Activated CD4-positive, alpha-beta T cell treated with anti-CD3 and anti-CD28 coated beads for 36 hours (primary cell): ENCODE measurements around the gene MEX3D. TPM values are rescaled to one million over a fixed set of nuclear protein-coding genes. Genes with fewer than 3 reads are reported as not detected.

Experiments
- ATAC-seq: fragments of 200-7000 bp; cut with Tn5 transposase; one replicate; pipeline ENCODE4 v1.10.0; 2021; ENCODE audit warnings: mild to moderate bottlenecking, moderate library complexity
- CTCF ChIA-PET: fragments of 350-600 bp; sonication (Branson Sonifier 250); formaldehyde crosslinking; loops from one replicate; lab custom pipeline; 2021; ENCODE audit warnings: antibody characterized with exemption; lab: Charles Lee
- POLR2A ChIA-PET: fragments of 350-600 bp; sonication (Branson Sonifier 250); formaldehyde crosslinking; loops from one replicate; lab custom pipeline; 2021; ENCODE audit warnings: antibody characterized with exemption, inconsistent platforms; lab: Charles Lee
- DNase-seq: peaks from one replicate; pipeline ENCODE4 v3.0.0-alpha.2; 2020
- H3K27ac Mint-ChIP-seq: one replicate; pipeline ENCODE4 v1.8.0; 2021; ENCODE audit warnings: mixed read lengths
- H3K27me3 Mint-ChIP-seq: one replicate; pipeline ENCODE4 v1.8.0; 2021; ENCODE audit warnings: mixed read lengths
- H3K36me3 Mint-ChIP-seq: one replicate; pipeline ENCODE4 v1.8.0; 2021; ENCODE audit warnings: low read depth, mixed read lengths
- H3K4me1 Mint-ChIP-seq: one replicate; pipeline ENCODE4 v1.8.0; 2021; ENCODE audit warnings: mixed read lengths
- H3K4me3 Mint-ChIP-seq: one replicate; pipeline ENCODE4 v1.8.0; 2021; ENCODE audit warnings: mild to moderate bottlenecking, moderate library complexity, mixed read lengths
- H3K9me3 Mint-ChIP-seq: one replicate; pipeline ENCODE4 v1.8.0; 2021; ENCODE audit warnings: low read depth, mixed read lengths
- intact Hi-C, 2 experiments: fragments of 100-400 bp; cut with DNase I in 1 of 2; cut with micrococcal nuclease in 1 of 2; formaldehyde crosslinking; loops; one replicate each; pipeline versions ENCODE4 v1.14.2 to v1.15.1; 2022 to 2024; cut with DNase I, micrococcal nuclease
- total RNA-seq, 2 experiments: library from RNA; stranded (reverse); gene quantifications; one replicate each; pipeline ENCODE4 v1.2.3, GENCODE V29; 2021

MEX3D gene
- total RNA-seq, 2 experiments from 2014 or later = 6.2 to 6.7 TPM

DNA sequence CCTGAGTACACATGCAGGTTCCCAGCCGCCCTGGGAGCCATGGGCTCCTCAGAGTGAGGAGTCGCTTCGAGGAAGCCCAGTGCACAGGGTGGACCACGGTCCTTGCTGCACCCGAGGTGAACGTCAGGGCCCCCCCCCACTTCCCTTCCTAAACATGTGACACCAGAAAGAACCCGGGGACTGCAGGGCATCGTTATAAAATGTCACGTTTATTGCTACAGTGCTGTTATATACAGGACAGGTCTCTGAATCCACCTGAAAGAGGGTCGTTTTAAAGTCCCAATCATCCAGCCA lies 40.9 kb upstream of the MEX3D start:
- H3K27me3 Mint-ChIP-seq = no peaks in the 10 kb centered on the region
- no peaks in the 10 kb centered on the region for H3K9me3 Mint-ChIP-seq
- DNase-seq (peak; percentile 45), ATAC-seq (no peak)
- peaks cover 39% of the 10 kb centered on the region for H3K4me1 Mint-ChIP-seq
- peaks cover 26% of the 10 kb centered on the region for H3K36me3 Mint-ChIP-seq
- ChIA-PET POLR2A (interaction anchor here (1.1 kb wide), 1 partner anchor 16 kb away, joined by 3 read pairs; the partner anchor contains the start of gene MBD3), CTCF (no interaction called here)
- H3K4me3 Mint-ChIP-seq = no peak overlapping the region
- intact Hi-C loops = loop anchor here (5.0 kb wide), 2 partner anchors 63 to 158 kb away; no protein-coding TSS in a partner anchor
- H3K27ac Mint-ChIP-seq = no peak overlapping the region

DNA sequence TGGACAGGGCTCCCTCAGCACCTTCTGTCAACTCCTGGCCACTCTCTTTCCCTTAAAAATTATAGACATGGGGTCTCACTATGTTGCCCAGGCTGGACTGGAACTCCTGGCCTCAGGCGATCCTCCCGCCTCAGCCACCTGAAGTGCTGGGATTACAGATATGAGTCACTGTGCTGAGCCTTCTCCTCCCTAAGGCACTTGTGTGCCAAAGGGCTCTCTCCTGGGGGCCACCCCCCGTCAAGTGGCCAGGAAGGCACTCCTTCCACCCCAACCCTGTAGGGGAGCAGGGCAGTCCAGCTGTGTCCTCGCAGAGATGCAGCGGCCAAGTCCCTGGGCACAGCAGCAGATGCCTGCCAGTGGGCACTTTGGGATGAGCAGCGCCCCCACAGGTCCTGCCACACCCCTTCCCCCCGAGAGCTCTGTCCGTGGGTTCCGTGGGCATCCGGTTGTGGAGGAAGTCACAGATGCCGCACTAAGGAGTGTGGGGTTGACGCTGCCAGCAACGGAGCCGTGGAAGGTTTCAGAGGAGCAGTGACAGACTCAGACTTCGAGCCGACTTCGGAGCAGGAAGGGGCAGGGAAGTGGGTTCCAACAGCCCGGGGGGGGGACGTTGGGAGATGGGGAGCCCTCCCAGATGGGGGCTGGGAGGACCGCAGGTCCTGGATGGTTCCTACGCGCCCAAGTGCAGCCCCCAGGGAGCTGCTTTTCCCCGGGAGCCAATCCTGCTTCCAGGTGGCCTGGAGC lies 40.4 kb upstream of the MEX3D start:
- intact Hi-C loops = loop anchor here (5.0 kb wide), 2 partner anchors 64 to 159 kb away; no protein-coding TSS in a partner anchor
- peak; percentile 33 for DNase-seq
- no peaks in the 10 kb centered on the region for H3K27me3 Mint-ChIP-seq

DNA sequence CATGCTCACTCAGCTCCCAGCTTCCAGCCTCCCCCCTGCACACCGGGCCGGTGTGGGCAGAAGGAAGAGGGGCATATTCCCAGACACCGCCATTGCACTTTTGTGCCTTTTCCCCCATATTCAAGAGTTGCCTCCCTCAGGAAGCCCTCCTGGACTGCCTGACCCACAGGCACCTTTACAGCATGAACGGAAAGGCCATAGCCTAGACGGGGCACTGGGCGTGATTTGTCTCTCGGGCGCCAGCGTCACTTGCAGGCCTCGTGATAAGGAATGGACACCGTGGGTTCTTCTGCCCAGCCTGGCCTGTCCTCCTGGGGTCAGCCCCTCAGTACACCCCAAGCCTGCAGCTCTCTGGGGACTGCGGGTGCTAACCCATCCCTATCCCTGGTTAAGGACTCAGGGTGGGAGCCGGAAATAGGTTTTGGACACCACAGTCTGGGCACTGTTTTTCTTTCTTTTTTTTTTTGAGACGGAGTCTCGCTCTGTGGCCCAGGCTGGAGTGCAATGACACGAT lies 38.1 kb upstream of the MEX3D start:
- ChIA-PET POLR2A (interaction anchor here (0.6 to 1.2 kb wide), 2 partner anchors 13 to 48 kb away, joined by 10 read pairs; partner anchors contain the start of gene MBD3), CTCF (interaction anchor here (0.7 to 1.3 kb wide), 5 partner anchors 13 to 478 kb away, joined by 3 to 6 read pairs (median 3); partner anchors contain the start of gene MBD3)
- H3K4me3 Mint-ChIP-seq = peak overlapping the region; percentile 97
- H3K27ac Mint-ChIP-seq = peak overlapping the region; percentile 99
- no peak for ATAC-seq
- DNase-seq = no peak
- intact Hi-C loops = loop anchor here (1.0 to 5.0 kb wide), 4 partner anchors 47 to 161 kb away; no protein-coding TSS in a partner anchor
- no peaks in the 10 kb centered on the region for H3K27me3 Mint-ChIP-seq
- peaks cover 57% of the 10 kb centered on the region for H3K4me1 Mint-ChIP-seq
- peaks cover 33% of the 10 kb centered on the region for H3K36me3 Mint-ChIP-seq
- H3K9me3 Mint-ChIP-seq = no peaks in the 10 kb centered on the region

More for the DNA sequence above, 40.4 kb upstream of the MEX3D start:
- Mint-ChIP-seq H3K36me3 (peaks cover 27% of the 10 kb centered on the region), H3K4me3 (no peak overlapping the region), H3K9me3 (no peaks in the 10 kb centered on the region), H3K4me1 (peaks cover 45% of the 10 kb centered on the region), H3K27ac (peak overlapping the region; percentile 14)
- ChIA-PET POLR2A (interaction anchor here (0.6 to 1.1 kb wide), 2 partner anchors 16 to 29 kb away, joined by 3 read pairs; partner anchors contain the start of gene MBD3), CTCF (interaction anchor here (0.7 to 1.7 kb wide), 4 partner anchors 9 to 161 kb away, joined by 3 to 4 read pairs (median 3); no protein-coding TSS in a partner anchor)
- ATAC-seq = no peak

DNA sequence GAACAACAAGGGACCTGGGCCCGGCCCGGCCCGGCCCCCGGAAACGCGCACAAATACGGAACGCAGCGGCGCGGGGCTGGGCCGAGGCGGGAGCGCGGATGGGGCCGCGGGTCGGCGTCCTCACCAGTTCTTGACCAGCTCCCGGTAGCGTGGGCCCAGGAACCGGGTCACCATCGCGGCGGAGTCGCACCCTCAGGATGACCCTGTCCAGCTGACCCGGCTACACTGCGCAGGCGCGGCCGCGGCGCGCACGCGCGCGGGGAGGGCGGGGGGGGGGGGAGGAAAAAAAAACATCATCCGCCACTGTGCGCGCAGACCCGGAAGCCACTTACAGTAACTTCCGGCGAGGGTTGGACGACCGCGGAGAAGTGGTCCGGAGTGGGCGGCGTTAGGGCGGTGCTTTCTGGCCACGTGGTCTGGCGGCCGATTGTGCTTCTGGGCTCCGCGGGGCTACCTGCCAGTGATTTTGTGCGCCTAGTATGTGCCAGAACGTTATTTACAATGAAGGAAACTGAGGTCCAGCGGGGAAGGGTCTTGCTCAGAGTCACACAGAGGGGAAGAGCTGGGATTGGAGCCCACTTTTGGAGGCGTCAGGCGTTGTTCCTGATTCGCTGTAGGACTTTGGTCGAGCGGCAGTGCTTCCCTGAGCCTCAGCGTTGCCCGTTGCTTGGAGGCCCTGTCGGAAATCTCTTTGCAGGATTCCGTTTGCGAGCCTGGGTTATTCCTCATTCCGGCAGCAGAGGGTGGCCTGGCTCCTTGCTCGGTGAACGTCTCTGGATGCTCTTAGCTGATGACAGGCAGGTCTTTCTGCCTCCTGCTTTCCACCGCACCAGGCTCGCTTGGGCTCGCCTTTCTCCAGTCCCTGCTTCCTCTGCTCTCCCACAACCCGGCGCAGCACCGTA lies 37.4 kb upstream of the MEX3D start, which contains the start of gene UQCR11:
Gene UQCR11, minus strand, starts transcription at position 227 of the 902 bp plus-strand sequence. Its CDS starts 53 bp downstream, at position 174.
- CTCF ChIA-PET = interaction anchor here (0.6 to 1.3 kb wide), 6 partner anchors 13 to 514 kb away, joined by 3 to 6 read pairs (median 3); partner anchors contain the start of genes MBD3 and TCF3
- DNase-seq = peak; percentile 96
- Mint-ChIP-seq H3K9me3 (no peaks in the 10 kb centered on the region), H3K4me1 (peaks cover 52% of the 10 kb centered on the region), H3K27ac (peak within 1 kb of the TSS; percentile 99), H3K36me3 (peaks cover 29% of the 10 kb centered on the region), H3K4me3 (peak within 1 kb of the TSS; percentile 97), H3K27me3 (no peaks in the 10 kb centered on the region)
- ATAC-seq = peak; percentile 89
- intact Hi-C loops = loop anchor here (1.0 to 5.0 kb wide), 14 partner anchors 13 to 300 kb away; partner anchors contain the start of genes MBD3 (in 2 of the 2), ADAT3 (in 1 of the 2), ATP8B3 (in 1 of the 2) and C19orf25 (in 1 of the 2)
- POLR2A ChIA-PET = interaction anchor here (0.6 to 1.2 kb wide), 2 partner anchors 13 to 49 kb away, joined by 10 read pairs; partner anchors contain the start of gene MBD3

DNA sequence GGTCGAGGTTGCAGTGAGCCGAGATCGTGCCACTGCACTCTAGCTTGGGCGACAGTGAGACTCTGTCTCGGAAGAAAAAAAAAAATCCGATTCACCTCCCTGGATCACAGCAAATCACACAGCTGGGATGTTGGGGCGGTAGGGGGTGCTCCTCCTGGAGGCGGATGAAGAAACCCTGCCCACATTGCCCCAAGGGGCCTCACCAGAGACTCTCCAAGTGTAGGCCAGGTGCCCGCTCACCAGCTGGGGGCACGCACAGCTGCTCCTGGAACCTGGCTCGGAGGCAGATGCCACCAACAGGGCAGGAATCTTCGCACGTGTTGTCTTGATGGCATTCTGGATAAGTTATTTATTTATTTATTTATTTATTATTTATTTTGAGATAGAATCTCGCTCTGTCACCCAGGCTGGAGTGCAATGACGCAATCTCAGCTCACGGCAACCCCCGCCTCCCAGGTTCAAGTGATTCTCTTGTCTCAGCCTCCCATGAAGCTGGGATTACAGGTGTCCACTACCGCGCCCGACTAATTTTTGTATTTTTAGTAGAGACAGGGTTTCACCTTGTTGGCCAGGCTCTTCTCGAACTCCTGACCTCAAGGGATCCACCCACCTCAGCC lies 34.1 kb upstream of the MEX3D start:
- ATAC-seq (no peak), DNase-seq (no peak)
- H3K27me3 Mint-ChIP-seq = no peaks in the 10 kb centered on the region
- H3K36me3 Mint-ChIP-seq = peaks cover 36% of the 10 kb centered on the region
- intact Hi-C loops = no loop called here
- no peak overlapping the region for H3K27ac Mint-ChIP-seq
- CTCF ChIA-PET = interaction anchor here (1.9 kb wide), 1 partner anchor 9 kb away, joined by 7 read pairs; the partner anchor contains the start of gene MBD3
- POLR2A ChIA-PET = no interaction called here
- peaks cover 33% of the 10 kb centered on the region for H3K4me1 Mint-ChIP-seq
- H3K4me3 Mint-ChIP-seq = no peak overlapping the region
- H3K9me3 Mint-ChIP-seq = no peaks in the 10 kb centered on the region

DNA sequence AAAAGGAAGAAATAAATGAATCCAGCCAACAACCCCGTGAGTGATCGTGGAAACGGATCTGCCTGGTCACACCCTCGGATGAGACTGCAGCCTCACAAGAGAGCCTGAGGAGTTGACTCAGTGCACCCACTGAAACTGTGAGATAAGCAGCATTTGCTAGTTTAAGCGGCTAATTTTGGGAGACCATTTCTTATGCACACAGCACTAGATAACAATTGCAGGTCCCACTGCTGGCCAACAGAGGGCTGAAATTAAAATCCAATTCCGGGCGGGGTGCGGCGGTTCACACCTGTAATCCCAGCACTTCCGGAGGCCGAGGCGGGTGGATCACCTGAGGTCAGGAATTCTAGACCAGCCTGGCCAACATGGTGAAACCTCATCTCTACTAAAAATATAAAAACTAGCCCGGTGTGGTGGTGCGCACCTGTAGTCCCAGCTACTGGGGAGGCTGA lies 33.5 kb upstream of the MEX3D start:
- H3K4me3 Mint-ChIP-seq = no peak overlapping the region
- peaks cover 30% of the 10 kb centered on the region for H3K4me1 Mint-ChIP-seq
- H3K27me3 Mint-ChIP-seq = no peaks in the 10 kb centered on the region
- H3K36me3 Mint-ChIP-seq = peaks cover 36% of the 10 kb centered on the region
- DNase-seq (no peak), ATAC-seq (no peak)
- intact Hi-C loops = no loop called here
- CTCF ChIA-PET = interaction anchor here (0.6 to 1.9 kb wide), 2 partner anchors 9 to 37 kb away, joined by 3 to 7 read pairs; partner anchors contain the start of gene MBD3
- H3K27ac Mint-ChIP-seq = no peak overlapping the region
- POLR2A ChIA-PET = no interaction called here
- H3K9me3 Mint-ChIP-seq = no peaks in the 10 kb centered on the region

DNA sequence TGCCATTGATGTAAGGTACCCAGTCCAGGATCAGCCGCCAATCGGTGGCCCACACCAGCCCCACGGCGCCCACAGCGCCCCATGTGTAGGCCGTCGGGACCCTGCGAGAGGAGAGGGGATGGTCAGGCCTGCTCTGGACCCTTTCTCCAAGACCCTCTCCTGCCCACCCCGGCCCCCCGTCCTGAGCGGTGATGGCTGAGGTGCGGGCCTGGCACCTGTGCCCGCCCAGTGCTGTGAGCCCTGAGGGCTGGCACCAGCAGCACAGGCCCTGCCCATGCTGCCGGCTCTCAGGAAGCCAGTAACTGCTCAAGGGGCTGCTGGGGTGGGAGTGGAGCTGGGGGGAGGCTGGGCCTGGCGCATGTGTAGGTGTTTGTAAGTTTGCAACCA lies 31.3 kb upstream of the MEX3D start:
- CTCF ChIA-PET = interaction anchor here (0.6 kb wide), 1 partner anchor 553 kb away, joined by 3 read pairs; no protein-coding TSS in a partner anchor
- H3K4me1 Mint-ChIP-seq = peaks cover 24% of the 10 kb centered on the region
- H3K27ac Mint-ChIP-seq = no peak overlapping the region
- intact Hi-C loops = no loop called here
- peaks cover 36% of the 10 kb centered on the region for H3K36me3 Mint-ChIP-seq
- ATAC-seq (no peak), DNase-seq (no peak)
- no peaks in the 10 kb centered on the region for H3K9me3 Mint-ChIP-seq
- no peaks in the 10 kb centered on the region for H3K27me3 Mint-ChIP-seq
- POLR2A ChIA-PET = no interaction called here
- no peak overlapping the region for H3K4me3 Mint-ChIP-seq

DNA sequence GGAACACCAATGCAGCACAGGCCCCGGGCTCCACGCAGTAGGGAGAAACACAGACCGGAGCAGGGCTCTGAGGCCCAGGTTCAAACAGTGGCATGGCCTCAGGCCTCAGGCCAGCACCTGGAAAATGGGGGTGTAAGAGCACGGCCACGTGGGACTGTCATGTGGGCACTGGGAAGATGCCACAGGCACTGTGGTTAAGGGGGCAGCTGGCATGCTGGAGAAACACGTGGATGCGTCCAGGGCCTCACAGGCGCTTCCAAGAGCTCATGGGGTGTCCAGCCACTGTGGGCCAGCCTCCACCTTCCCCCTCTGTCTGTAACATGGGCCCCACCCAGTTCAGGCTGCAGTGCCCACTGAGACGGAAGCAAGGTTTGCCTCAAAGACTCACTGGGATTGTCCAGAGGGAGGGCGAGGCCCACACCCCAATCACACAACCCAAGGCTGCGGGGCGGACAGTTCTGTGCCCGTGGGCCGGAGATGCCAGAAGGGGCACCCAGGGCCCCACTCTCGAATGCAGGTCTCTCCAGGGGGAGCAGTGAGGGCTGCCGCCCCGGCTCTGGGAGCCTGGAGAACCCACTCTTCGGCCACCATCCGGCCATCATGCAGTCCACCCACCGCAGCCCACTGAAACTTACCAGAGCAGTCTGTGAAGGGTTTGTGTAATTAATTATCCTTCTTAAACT lies 30.8 kb upstream of the MEX3D start:
- Mint-ChIP-seq H3K9me3 (no peaks in the 10 kb centered on the region), H3K4me1 (peaks cover 18% of the 10 kb centered on the region), H3K36me3 (peaks cover 31% of the 10 kb centered on the region), H3K27ac (no peak overlapping the region), H3K27me3 (no peaks in the 10 kb centered on the region), H3K4me3 (no peak overlapping the region)
- POLR2A ChIA-PET = no interaction called here
- intact Hi-C loops = no loop called here
- CTCF ChIA-PET = interaction anchor here (0.7 kb wide), 2 partner anchors 12 to 150 kb away, joined by 3 to 4 read pairs; no protein-coding TSS in a partner anchor
- DNase-seq (no peak), ATAC-seq (no peak)

DNA sequence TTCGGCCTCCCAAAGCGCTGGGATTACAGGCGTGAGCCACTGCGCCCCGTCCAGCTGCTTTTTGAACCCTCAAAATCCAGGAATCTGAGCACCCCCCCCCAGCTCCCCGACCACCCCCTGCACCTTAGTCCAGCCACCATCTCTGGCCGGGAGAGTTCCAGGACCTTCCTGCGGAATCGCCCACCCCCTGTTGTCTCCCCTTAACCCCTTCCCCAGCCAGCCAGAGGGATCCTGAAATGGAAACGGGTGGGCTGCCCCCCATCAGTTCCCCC lies 25.3 kb upstream of the MEX3D start:
- Mint-ChIP-seq H3K9me3 (no peaks in the 10 kb centered on the region), H3K27ac (no peak overlapping the region), H3K4me3 (peak overlapping the region; percentile 79), H3K36me3 (peaks cover 30% of the 10 kb centered on the region), H3K4me1 (peaks cover 20% of the 10 kb centered on the region), H3K27me3 (no peaks in the 10 kb centered on the region)
- POLR2A ChIA-PET = interaction anchor here (1.2 to 1.8 kb wide), 3 partner anchors 10 to 58 kb away, joined by 5 to 10 read pairs (median 8); partner anchors contain the start of gene UQCR11
- intact Hi-C loops = loop anchor here (2.0 to 5.0 kb wide), 5 partner anchors 59 to 319 kb away; partner anchors contain the start of genes C19orf25 (in 1 of the 2), FAM174C (in 1 of the 2), KLF16 (in 1 of the 2) and TCF3 (in 1 of the 2)
- no peak for ATAC-seq
- CTCF ChIA-PET = interaction anchor here (0.6 to 1.4 kb wide), 5 partner anchors 8 to 192 kb away, joined by 3 to 7 read pairs (median 4); no protein-coding TSS in a partner anchor
- DNase-seq = no peak
